ENCODE measurements around the gene HAPSTR1. TPM values are rescaled to one million over a fixed set of nuclear protein-coding genes. Genes with fewer than 3 reads are reported as not detected.

The HAPSTR1 gene
- polyA plus RNA-seq, 1 of the 3 experiments (the other 2 are of a cell fraction), result 7.0 TPM

DNA sequence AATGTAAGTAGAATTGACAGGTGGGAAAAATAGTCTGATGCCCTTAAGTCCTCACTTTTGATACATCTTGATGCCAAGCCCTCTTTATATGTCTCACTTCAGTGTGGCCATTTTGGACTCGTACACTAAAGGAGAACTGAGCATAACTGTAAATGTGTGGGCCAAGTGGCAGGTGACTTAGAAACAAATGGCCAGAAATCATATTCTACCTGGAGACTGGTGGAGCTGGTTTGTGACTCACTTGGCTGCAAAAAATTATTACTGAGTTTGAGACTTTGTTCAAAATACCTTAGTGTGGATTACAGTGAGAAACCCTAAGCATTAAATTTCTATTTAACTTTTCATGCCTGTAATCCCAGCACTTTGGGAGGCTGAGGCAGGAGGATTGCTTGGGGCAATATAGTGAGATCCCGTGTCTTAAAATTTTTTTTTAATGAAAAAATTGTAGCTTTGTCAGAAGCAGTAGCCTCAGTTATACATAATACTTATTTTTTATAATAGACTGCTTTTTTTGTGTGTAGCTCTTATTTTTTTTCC, 5.0 kb downstream of the HAPSTR1 start:
- peaks cover 17 to 33% of the 10 kb centered on the region in 2 experiments for H3K4me1 ChIP-seq (ENCODE audit: control insufficient read depth in 1 of 2, insufficient read depth in 2 of 2, low read depth in 1 of 2, low read length in 1 of 2)
- peaks cover 15% of the 10 kb centered on the region for H3F3A ChIP-seq (replicated peaks; ENCODE audit: insufficient read depth)
- H3K9me3 ChIP-seq, result no peaks in the 10 kb centered on the region
- peak overlapping the region; percentile 81; the same call in 1 of the 2 replicates for H3K4me2 ChIP-seq
- no peaks in the 10 kb centered on the region for H3K9me2 ChIP-seq
- DNase-seq, result no peak
- CTCF ChIA-PET, result interaction anchor here (0.9 to 2.1 kb wide), 4 partner anchors 21 to 88 kb away, joined by 3 to 6 read pairs (median 4); no protein-coding TSS in a partner anchor
- peak overlapping the region in 1 of 2 experiments; percentile 19; a peak in 1 of 4 replicates for H3K4me3 ChIP-seq (ENCODE audit: low read depth in 2 of 2, low read length in 1 of 2)
- no peak overlapping the region for H3K27ac ChIP-seq (ENCODE audit: low read depth in 2 of 2, low read length in 1 of 2)
- no peak overlapping the region for H2AFZ ChIP-seq (ENCODE audit: low read depth)
- H3K79me2 ChIP-seq (ENCODE audit: insufficient read depth), result peaks cover 100% of the 10 kb centered on the region
- TF ChIP-seq, protein P1, sequence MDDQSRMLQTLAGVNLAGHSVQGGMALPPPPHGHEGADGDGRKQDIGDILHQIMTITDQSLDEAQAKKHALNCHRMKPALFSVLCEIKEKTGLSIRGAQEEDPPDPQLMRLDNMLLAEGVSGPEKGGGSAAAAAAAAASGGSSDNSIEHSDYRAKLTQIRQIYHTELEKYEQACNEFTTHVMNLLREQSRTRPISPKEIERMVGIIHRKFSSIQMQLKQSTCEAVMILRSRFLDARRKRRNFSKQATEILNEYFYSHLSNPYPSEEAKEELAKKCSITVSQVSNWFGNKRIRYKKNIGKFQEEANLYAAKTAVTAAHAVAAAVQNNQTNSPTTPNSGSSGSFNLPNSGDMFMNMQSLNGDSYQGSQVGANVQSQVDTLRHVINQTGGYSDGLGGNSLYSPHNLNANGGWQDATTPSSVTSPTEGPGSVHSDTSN (IDR thresholded peaks at IDR 0.05), result no peak
- TF ChIP-seq SMC3 (IDR thresholded peaks at IDR 0.05; ENCODE audit: low read depth, low read length), result no peak
- TF ChIP-seq, protein P2, sequence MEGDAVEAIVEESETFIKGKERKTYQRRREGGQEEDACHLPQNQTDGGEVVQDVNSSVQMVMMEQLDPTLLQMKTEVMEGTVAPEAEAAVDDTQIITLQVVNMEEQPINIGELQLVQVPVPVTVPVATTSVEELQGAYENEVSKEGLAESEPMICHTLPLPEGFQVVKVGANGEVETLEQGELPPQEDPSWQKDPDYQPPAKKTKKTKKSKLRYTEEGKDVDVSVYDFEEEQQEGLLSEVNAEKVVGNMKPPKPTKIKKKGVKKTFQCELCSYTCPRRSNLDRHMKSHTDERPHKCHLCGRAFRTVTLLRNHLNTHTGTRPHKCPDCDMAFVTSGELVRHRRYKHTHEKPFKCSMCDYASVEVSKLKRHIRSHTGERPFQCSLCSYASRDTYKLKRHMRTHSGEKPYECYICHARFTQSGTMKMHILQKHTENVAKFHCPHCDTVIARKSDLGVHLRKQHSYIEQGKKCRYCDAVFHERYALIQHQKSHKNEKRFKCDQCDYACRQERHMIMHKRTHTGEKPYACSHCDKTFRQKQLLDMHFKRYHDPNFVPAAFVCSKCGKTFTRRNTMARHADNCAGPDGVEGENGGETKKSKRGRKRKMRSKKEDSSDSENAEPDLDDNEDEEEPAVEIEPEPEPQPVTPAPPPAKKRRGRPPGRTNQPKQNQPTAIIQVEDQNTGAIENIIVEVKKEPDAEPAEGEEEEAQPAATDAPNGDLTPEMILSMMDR (IDR thresholded peaks at IDR 0.05), result no peak
- no peak for TF ChIP-seq MXI1 (IDR thresholded peaks at IDR 0.05; ENCODE audit: low read depth, low read length)
- no peak for TF ChIP-seq FOXM1 (IDR thresholded peaks at IDR 0.05; ENCODE audit: low read depth)
- no peak for TF ChIP-seq SIN3A (IDR thresholded peaks at IDR 0.05; ENCODE audit: borderline replicate concordance, low read depth, low read length)
- no peak for TF ChIP-seq RCOR1 (IDR thresholded peaks at IDR 0.05; ENCODE audit: low read length)
- H3K27me3 ChIP-seq (ENCODE audit: insufficient read depth), result no peaks in the 10 kb centered on the region
- POLR2A ChIA-PET, result no interaction called here
- 98% methylated on average over 2 of the region's 2 CpGs for WGBS (ENCODE audit: low lambda C conversion rate)
- peaks cover 89% of the 10 kb centered on the region for H4K20me1 ChIP-seq (ENCODE audit: insufficient read depth)
- H3K9ac ChIP-seq, result no peak overlapping the region
- peaks cover 45 to 75% of the 10 kb centered on the region in 2 experiments for H3K36me3 ChIP-seq (replicated peaks in 1 of 2; ENCODE audit: control insufficient read depth in 1 of 2, insufficient read depth in 2 of 2, low read length in 1 of 2)

DNA sequence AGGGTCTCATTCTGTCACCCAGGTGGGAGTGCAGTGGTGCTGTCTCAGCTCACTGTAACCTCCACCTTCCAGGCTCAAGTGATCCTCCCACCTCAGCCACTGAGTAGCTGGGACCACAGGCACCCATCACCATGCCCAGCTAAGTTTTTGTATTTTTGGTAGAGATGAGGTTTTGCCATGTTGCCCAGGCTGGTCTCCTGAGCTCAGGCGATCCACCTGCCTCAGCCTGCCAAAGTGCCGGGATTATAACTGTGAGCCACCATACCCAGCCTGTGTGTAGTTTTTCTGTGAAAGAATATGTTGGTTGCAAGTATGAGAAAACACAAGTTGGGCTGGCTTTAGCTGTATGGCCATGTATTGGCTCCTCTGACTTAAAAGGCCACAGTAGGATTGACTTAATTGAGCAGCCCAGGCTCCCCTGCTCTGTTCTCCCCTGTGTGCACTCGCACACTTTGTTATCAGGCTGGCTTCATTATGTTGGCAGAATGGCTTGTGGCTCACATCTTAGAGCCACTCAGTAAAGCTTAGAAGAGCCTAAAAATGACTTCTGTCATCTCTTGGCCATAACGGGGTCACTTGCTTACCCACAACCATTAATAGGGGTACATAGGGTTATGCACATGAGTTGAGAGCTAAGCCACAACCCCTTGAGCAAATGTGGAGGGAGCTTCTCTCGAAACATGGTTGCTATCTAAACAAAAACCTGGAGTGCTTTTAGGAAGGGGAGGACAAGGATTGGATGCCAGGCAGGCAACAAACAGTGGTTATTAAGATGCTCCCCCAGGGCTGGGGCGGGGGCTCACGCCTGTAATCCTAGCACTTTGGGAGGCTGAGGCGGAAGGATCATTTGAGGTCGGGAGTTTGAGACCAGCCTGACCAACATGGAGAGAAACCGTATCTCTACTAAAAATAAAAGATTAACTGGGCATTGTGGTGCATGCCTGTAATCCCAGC, 6.1 kb downstream of the HAPSTR1 start:
- 96% methylated on average over 10 of the region's 10 CpGs for WGBS (ENCODE audit: low lambda C conversion rate)
- no peaks in the 10 kb centered on the region for H3K9me2 ChIP-seq
- DNase-seq, result no peak
- H4K20me1 ChIP-seq (ENCODE audit: insufficient read depth), result peaks cover 100% of the 10 kb centered on the region
- no peak overlapping the region for H3K4me3 ChIP-seq (ENCODE audit: low read depth in 2 of 2, low read length in 1 of 2)
- no peak overlapping the region for H2AFZ ChIP-seq (ENCODE audit: low read depth)
- H3K36me3 ChIP-seq (replicated peaks in 1 of 2; ENCODE audit: control insufficient read depth in 1 of 2, insufficient read depth in 2 of 2, low read length in 1 of 2), result peaks cover 48 to 79% of the 10 kb centered on the region in 2 experiments
- H3F3A ChIP-seq (replicated peaks; ENCODE audit: insufficient read depth), result peaks cover 24% of the 10 kb centered on the region
- no peaks in the 10 kb centered on the region for H3K9me3 ChIP-seq
- H3K4me2 ChIP-seq, result peak overlapping the region; percentile 23; the same call in 1 of the 2 replicates
- H3K9ac ChIP-seq, result no peak overlapping the region
- CTCF ChIA-PET, result interaction anchor here (1.2 to 2.1 kb wide), 6 partner anchors 10 to 89 kb away, joined by 3 to 6 read pairs (median 4); no protein-coding TSS in a partner anchor
- peaks cover 100% of the 10 kb centered on the region for H3K79me2 ChIP-seq (ENCODE audit: insufficient read depth)
- H3K27me3 ChIP-seq (ENCODE audit: insufficient read depth), result no peaks in the 10 kb centered on the region
- H3K4me1 ChIP-seq (ENCODE audit: control insufficient read depth in 1 of 2, insufficient read depth in 2 of 2, low read depth in 1 of 2, low read length in 1 of 2), result peaks cover 20 to 40% of the 10 kb centered on the region in 2 experiments
- H3K27ac ChIP-seq (ENCODE audit: low read depth in 2 of 2, low read length in 1 of 2), result no peak overlapping the region; a peak in 1 of 4 replicates
- POLR2A ChIA-PET, result no interaction called here
- TF ChIP-seq TCF12 (IDR thresholded peaks at IDR 0.05) (no peak), FOSL2 (IDR thresholded peaks at IDR 0.05; ENCODE audit: borderline replicate concordance, low read depth) (no peak), GABPA (IDR thresholded peaks at IDR 0.05; ENCODE audit: low read depth) (no peak), SIN3A (IDR thresholded peaks at IDR 0.05; ENCODE audit: borderline replicate concordance, low read depth, low read length) (no peak), YY1 (IDR thresholded peaks at IDR 0.05; ENCODE audit: low read depth) (no peak), RCOR1 (IDR thresholded peaks at IDR 0.05; ENCODE audit: low read length) (no peak), NFIC (IDR thresholded peaks at IDR 0.05; ENCODE audit: borderline replicate concordance) (no peak), RAD21 (IDR thresholded peaks at IDR 0.05; ENCODE audit: low read length) (no peak), MXI1 (IDR thresholded peaks at IDR 0.05; ENCODE audit: low read depth, low read length) (no peak), MEF2A (IDR thresholded peaks at IDR 0.05; ENCODE audit: borderline replicate concordance, low read depth) (no peak), POLR2AphosphoS5 (IDR thresholded peaks at IDR 0.05; ENCODE audit: low read depth, low read length) (no peak), TEAD4 (IDR thresholded peaks at IDR 0.05; ENCODE audit: borderline replicate concordance, insufficient read depth) (no peak), JUND (IDR thresholded peaks at IDR 0.05) (no peak)
- TF ChIP-seq, protein P3, sequence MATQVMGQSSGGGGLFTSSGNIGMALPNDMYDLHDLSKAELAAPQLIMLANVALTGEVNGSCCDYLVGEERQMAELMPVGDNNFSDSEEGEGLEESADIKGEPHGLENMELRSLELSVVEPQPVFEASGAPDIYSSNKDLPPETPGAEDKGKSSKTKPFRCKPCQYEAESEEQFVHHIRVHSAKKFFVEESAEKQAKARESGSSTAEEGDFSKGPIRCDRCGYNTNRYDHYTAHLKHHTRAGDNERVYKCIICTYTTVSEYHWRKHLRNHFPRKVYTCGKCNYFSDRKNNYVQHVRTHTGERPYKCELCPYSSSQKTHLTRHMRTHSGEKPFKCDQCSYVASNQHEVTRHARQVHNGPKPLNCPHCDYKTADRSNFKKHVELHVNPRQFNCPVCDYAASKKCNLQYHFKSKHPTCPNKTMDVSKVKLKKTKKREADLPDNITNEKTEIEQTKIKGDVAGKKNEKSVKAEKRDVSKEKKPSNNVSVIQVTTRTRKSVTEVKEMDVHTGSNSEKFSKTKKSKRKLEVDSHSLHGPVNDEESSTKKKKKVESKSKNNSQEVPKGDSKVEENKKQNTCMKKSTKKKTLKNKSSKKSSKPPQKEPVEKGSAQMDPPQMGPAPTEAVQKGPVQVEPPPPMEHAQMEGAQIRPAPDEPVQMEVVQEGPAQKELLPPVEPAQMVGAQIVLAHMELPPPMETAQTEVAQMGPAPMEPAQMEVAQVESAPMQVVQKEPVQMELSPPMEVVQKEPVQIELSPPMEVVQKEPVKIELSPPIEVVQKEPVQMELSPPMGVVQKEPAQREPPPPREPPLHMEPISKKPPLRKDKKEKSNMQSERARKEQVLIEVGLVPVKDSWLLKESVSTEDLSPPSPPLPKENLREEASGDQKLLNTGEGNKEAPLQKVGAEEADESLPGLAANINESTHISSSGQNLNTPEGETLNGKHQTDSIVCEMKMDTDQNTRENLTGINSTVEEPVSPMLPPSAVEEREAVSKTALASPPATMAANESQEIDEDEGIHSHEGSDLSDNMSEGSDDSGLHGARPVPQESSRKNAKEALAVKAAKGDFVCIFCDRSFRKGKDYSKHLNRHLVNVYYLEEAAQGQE (IDR thresholded peaks at IDR 0.05; ENCODE audit: low read depth, low read length), result no peak
